HT-29 (cell line): ENCODE data around the gene SIPA1L3. TPM values are rescaled to one million over a fixed set of nuclear protein-coding genes. Genes with fewer than 3 reads are reported as not detected.

Source experiments
- DNase-seq: peaks from one replicate; pipeline ENCODE4 v3.0.0-alpha.2; 2015; ENCODE audit warnings: low spot score
- total RNA-seq: library from RNA; depleted of rRNA; stranded (reverse); fragments of >200 nt; shearing (Covaris generic); gene quantifications from 2 replicates; pipeline ENCODE4 v1.2.3, GENCODE V29; 2014

SIPA1L3 gene
- total RNA-seq, 1 experiment from 2014 or later: 98.5 TPM

DNA sequence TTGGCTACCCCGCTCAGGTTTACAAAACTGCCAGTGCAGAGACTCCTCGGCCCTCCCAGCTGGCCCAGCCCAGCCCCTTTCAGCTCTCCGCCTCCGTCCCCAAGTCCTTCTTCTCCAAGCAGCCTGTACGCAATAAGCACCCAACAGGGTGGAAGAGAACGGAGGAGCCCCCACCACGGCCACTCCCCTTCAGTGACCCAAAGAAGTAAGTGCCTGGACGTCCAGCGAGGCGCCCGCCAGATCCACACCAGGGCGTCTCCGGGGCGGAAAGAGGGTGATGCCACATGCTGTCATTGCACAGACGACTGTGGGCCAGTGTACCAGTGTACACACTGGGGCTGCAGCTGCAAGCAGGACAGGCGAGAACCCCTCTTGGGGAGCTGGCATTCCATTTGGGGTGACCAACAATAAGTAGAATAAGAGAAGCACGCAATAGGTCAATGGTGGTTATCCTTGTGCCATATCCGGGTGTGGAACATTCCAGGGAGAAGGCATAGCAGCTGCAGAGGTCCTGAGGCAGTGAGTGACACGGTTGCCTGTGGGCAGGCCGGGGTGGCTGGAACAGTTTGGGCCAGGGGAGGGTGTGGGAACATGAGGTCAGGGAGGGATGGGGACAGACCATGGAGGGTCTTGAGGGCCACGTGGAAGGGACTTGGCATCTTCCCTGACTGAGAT, 275.7 kb downstream of the SIPA1L3 start:
- no peak for DNase-seq

DNA sequence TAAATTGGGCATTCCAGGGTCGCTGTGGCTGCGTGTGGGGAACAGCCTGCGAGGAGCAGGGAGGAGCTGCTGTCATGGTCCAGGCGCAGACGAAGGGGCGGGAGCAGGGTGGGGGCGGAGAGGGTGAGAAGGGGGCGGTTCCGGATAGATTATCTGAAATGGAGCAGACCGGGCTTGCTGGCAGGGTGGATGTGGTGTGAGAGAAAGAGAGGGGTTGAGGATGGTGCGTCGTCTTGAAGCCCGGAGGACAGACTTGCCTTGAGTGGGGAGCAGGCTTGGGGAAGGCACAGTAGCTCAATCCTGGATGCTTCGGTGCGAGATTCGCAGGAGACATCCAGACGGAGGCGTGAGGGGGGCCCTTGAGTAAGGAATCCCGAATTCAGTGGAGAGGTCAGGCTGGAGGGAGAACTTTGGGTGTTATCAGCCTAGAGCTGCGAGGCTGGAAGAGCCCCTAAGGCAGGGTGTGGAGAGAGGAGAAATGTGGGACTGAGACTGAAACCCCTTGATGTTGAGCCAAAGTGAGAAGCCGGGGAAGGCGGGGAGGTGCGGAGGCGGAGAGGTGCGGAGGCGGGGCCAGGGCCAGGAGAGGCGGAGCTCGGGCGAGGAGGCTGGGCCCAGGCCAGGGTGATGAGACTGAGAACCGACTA, 276.4 kb downstream of the SIPA1L3 start:
- no peak for DNase-seq

DNA sequence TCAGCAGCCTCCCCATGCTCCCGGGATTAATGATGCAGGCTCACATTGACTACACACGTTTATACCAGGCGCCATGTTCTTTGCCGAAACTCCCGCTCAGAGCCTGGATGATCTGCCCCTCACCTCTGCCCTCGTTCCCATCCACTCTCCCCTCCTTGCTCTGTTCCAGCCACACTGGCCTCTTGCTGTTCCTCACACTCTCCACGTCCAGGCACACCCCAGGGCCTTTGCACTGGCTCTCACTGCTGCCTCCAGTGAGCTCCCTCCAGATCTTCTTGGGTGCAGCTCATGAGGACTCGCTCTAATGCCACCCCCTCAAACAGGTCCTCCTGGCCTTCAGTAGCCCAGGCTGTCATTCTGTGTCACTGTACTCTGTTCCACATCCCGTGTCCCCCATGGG, 277.8 kb downstream of the SIPA1L3 start:
- no peak for DNase-seq

- DNase-seq: no peak
Observed at GRCh38 chr19:38185562-38185961, 278.6 kb downstream of the SIPA1L3 start.

DNA sequence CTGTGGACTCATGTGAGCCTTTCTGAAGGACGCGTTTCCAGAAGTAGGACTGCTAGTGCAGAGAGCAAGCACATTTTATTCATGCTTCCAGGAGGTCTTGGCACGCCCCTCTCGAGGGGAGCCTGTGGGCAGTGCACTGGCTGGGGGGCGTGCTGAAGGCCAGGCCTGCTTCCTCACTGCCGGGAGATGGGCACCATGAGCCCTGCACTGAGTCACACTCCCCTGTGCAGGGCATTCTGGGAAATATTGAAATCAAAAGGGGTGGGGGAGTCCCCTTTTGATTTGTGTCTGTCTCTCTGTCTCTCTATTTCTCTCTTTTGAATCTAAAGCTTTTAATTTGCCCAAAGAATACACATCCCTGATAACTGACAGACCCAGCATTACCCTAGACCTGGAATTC, 283.1 kb downstream of the SIPA1L3 start:
- DNase-seq: no peak

DNA sequence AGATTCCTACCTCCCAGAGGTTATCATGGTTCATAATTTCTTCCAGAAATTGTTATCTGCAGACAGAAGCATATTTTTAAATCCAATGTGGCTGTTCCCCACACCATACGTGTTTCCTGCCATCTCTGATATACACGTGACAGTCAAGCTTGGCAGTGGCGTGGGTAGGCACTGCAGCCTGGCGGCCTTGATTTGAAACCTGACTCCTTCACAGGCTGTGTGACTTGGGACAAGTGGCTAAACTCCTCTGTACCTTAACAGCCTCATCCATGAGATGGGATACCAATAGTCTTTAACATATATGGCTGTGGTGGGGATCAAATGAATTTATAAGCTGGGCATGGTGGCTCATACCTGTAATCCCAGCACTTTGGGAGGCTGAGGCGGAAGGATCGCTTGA, 283.8 kb downstream of the SIPA1L3 start:
- DNase-seq: no peak

DNA sequence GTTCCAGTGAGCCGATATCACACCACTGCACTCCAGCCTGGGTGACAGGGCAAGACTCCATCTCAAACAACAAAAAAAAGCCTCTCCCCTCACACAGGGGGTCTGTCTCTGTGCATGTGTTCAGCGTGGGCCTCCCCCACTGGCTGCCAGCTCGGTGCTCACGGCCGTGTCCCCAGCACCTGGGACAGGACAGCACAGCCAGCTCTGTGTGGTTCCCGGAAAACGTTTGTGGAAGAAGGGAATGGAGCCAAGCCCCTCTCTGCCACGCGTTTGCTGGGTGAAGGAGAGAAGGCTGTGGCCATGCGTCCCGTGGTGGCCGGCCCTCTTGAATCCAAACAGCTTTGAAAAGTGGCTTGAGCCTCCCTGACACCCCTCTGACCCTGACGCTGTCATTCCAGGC, 284.7 kb downstream of the SIPA1L3 start:
- no peak for DNase-seq

GRCh38 chr19:38193445-38193844, 286.4 kb downstream of the SIPA1L3 start:
- peak; percentile 74 for DNase-seq

- peak; percentile 95 for DNase-seq
Observed at GRCh38 chr19:38194061-38194701, 287.2 kb downstream of the SIPA1L3 start.

DNA sequence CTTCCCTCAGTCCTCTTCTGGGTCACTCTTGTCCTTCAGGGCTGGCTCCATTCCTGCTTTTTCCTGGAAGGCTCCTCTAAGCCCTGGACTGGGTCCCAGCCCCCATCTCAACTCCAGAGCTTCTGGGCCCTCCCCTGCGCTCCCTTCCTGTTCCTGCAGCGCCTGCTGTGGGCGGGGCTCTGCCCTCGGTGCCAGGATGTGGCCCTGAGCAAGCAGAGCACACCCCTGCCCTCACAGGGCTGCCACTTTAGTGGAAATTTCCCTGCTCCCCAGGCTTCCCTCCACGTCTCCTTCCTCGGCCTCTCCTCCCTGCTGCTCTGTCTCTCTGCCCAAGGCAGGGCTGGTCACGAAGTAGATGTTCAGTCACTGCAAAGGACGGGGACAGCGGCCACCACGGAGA, 288.2 kb downstream of the SIPA1L3 start:
- DNase-seq: no peak

DNA sequence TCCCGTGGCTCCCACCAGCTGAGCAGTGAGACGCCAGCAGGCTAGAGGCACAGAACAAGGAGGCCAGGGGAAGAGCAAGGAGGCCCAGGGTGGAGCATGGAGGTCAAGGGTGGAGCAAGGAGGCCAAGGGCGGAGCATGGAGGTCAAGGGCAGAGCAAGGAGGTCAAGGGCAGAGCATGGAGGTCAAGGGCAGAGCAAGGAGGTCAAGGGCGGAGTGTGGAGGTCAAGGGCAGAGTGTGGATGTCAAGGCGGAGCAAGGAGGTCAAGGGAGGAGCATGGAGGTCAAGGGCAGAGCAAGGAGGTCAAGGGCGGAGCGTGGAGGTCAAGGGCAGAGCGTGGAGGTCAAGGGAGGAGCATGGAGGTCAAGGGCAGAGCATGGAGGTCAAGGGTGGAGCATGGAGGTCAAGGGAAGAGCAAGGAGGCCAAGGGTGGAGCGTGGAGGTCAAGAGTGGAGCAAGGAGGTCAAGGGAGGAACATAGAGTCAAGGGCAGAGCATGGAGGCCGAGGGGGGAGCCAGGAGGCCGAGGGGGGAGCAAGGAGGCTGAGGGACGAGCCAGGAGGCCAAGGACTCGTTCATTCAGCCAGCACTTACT, 289.3 kb downstream of the SIPA1L3 start:
- no peak for DNase-seq

- no peak for DNase-seq
Observed at GRCh38 chr19:38196948-38197656, 290.1 kb downstream of the SIPA1L3 start.

DNA sequence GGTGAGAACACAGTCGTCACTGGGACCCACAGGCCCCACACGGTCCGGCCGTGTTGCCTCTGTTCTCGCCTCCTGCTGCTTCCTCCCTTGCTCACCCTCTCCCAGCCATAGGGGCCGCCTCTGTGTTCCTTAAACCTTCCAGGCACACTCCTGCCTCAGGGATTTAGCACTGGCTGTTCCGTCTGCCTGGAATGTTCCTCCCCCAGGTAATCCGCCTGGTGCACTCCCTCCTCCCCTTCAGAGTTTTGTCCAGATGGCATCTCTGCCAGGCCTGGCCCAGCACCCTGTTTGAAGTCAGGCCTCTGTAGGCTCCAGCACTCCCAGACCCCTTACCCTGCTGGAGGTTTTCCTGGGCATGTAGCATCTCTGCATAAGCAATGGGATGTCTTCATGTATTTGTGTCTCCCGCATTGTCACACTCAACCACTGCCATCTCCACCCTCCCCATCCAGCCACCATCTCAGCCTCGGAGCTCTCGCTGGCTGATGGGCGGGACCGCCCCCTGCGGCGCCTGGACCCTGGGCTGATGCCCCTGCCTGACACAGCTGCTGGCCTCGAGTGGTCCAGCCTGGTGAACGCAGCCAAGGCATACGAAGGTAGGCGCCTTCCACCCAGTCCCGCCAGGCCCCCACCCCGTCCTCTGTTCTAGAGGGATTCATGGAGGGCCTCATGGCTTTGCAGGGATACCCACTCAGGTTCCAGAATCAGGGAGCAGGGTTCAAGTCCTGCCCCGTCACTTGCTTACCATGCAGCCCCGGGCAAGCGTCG, 291.1 kb downstream of the SIPA1L3 start:
- no peak for DNase-seq

GRCh38 chr19:38199340-38199739, 292.3 kb downstream of the SIPA1L3 start:
- DNase-seq: no peak

DNA sequence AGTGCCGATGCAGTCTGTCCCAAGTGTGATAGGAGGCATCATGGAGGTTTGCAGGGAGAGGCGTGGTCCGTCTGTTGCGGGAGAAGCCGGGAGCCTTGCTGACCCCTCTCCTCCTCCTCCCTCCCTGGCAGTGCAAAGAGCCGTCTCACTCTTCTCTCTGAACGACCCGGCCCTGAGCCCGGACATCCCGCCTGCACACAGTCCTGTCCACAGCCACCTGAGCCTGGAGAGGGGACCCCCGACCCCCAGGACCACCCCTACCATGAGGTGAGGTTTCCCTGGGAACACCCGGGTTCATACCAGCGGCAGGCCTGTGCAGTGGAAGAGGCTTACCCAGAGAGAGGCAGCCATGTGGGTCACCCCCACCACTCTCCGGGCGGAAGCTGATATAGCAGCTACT, 294.7 kb downstream of the SIPA1L3 start:
- no peak for DNase-seq

DNA sequence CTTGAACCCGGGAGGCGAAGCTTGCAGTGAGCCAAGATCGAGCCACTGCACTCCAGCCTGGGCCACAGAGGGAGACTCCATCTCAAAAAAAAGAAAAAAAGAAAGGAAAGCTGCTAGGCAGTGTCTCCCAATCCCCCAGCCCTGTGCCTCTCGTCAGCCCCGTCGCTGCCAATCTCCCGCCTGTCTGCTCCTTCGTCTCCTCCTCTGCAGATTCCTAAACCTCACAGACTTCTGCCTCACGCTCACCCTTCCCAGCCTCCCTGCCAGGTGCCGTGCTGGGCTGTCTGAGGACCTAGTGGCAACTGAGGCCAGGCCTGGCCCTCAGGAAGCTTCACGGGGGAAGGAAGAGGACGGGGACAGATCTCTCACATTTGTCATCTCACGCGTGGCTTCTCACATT, 295.5 kb downstream of the SIPA1L3 start:
- no peak for DNase-seq

DNA sequence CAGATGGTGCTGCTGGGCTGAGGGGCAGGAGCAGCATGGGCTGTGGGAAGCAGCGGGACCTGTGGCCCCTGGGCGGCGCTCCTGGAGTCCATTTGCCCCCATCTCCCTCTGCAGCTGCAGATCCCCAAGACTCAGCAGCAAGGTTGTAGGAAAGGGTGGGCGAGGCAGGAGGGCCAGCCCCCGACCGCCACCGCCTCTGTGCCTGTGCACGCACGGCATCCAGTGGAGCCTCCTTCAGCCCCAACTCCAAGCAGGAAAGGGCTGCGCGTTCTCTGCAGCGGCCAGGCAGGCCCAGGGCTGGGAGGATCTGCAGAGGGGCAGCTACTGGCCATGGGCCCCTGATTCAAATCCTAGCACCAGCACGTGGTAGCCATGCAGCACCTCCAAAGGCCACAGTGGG, 296.2 kb downstream of the SIPA1L3 start:
- no peak for DNase-seq

GRCh38 chr19:38204096-38204495, 297.1 kb downstream of the SIPA1L3 start:
- no peak for DNase-seq

DNA sequence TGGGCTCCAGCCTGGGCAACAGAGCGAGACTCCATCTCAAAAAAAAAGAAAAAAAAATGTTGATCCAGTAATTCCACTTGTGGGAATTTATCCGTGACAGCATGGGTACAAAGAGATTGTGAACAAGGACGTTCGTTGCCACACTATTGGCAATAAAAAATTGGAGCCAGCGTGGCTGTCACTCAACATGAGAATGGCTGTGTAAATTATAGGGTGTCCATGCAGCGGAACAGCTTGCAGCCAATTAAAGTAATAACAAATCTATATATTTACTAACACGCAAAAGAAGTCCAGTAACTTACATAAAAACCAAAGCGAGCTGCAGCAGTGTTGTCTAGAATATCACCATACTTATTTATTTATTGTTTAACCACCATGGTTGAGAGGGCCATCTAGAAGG, 297.7 kb downstream of the SIPA1L3 start:
- no peak for DNase-seq

GRCh38 chr19:38206006-38206745, 299.2 kb downstream of the SIPA1L3 start:
- no peak for DNase-seq

- DNase-seq: no peak
Observed at GRCh38 chr19:38206928-38207327, 299.9 kb downstream of the SIPA1L3 start.
